ENCODE data around the gene SLC6A12. TPM values are rescaled to one million over a fixed set of nuclear protein-coding genes. Genes with fewer than 3 reads are reported as not detected.
"Not testable (repeated sequence)": the region's sequence is repeated elsewhere in the genome, so short reads cannot be mapped to it uniquely, and the experiment has no call there.

Gene SLC6A12
- total RNA-seq, 2 donors from 2014 or later = not detected

- H3K27ac Mint-ChIP-seq = no peak overlapping the region
- no peaks in the 10 kb centered on the region for H3K36me3 Mint-ChIP-seq (ENCODE audit: low read depth)
- peaks cover 4% of the 10 kb centered on the region for H3K9me3 Mint-ChIP-seq
- H3K4me3 Mint-ChIP-seq = no peak overlapping the region
- no peak for ATAC-seq (replicated peaks)
- H3K27me3 Mint-ChIP-seq = peaks cover 32% of the 10 kb centered on the region
- no peaks in the 10 kb centered on the region for H3K4me1 Mint-ChIP-seq
These were observed 27.3 kb upstream of the SLC6A12 start for GRCh38 chr12:241266-241665.

GRCh38 chr12:240566-240965, 26.6 kb upstream of the SLC6A12 start:
- H3K36me3 Mint-ChIP-seq (ENCODE audit: low read depth) = no peaks in the 10 kb centered on the region
- H3K27me3 Mint-ChIP-seq = peaks cover 32% of the 10 kb centered on the region
- no peak overlapping the region for H3K27ac Mint-ChIP-seq
- H3K4me1 Mint-ChIP-seq = no peaks in the 10 kb centered on the region
- peaks cover 9% of the 10 kb centered on the region for H3K9me3 Mint-ChIP-seq
- no peak overlapping the region for H3K4me3 Mint-ChIP-seq
- ATAC-seq (replicated peaks) = no peak

GRCh38 chr12:238736-239398, 24.9 kb upstream of the SLC6A12 start:
- H3K9me3 Mint-ChIP-seq = peaks cover 13% of the 10 kb centered on the region

GRCh38 chr12:238116-238515, 24.2 kb upstream of the SLC6A12 start:
- H3K27me3 Mint-ChIP-seq = peaks cover 20% of the 10 kb centered on the region
- H3K4me3 Mint-ChIP-seq = no peak overlapping the region
- ATAC-seq (replicated peaks) = no peak
- H3K27ac Mint-ChIP-seq = no peak overlapping the region
- peaks cover 13% of the 10 kb centered on the region for H3K9me3 Mint-ChIP-seq
- H3K4me1 Mint-ChIP-seq = no peaks in the 10 kb centered on the region
- H3K36me3 Mint-ChIP-seq (ENCODE audit: low read depth) = no peaks in the 10 kb centered on the region

More at GRCh38 chr12:238736-239398, 24.9 kb upstream of the SLC6A12 start:
- Mint-ChIP-seq H3K27ac (no peak overlapping the region), H3K4me1 (no peaks in the 10 kb centered on the region), H3K4me3 (no peak overlapping the region), H3K27me3 (peaks cover 26% of the 10 kb centered on the region), H3K36me3 (ENCODE audit: low read depth) (no peaks in the 10 kb centered on the region)
- ATAC-seq (replicated peaks) = no peak

GRCh38 chr12:237026-237815, 23.3 kb upstream of the SLC6A12 start:
- H3K4me1 Mint-ChIP-seq = no peaks in the 10 kb centered on the region
- H3K9me3 Mint-ChIP-seq = peaks cover 13% of the 10 kb centered on the region
- no peak overlapping the region for H3K27ac Mint-ChIP-seq
- no peaks in the 10 kb centered on the region for H3K36me3 Mint-ChIP-seq (ENCODE audit: low read depth)
- peaks cover 18% of the 10 kb centered on the region for H3K27me3 Mint-ChIP-seq
- ATAC-seq (replicated peaks) = no peak
- H3K4me3 Mint-ChIP-seq = no peak overlapping the region

- no peaks in the 10 kb centered on the region for H3K36me3 Mint-ChIP-seq (ENCODE audit: low read depth)
- no peak overlapping the region for H3K27ac Mint-ChIP-seq
- H3K27me3 Mint-ChIP-seq = peaks cover 16% of the 10 kb centered on the region
These were observed 22.5 kb upstream of the SLC6A12 start for GRCh38 chr12:236445-236844.

GRCh38 chr12:235967-236366, 22.0 kb upstream of the SLC6A12 start:
- not testable (repeated sequence) for H3K4me3 Mint-ChIP-seq; H3K27ac Mint-ChIP-seq; ATAC-seq (replicated peaks); H3K36me3 Mint-ChIP-seq (ENCODE audit: low read depth); H3K4me1 Mint-ChIP-seq
- Mint-ChIP-seq H3K9me3 (peaks cover 13% of the 10 kb centered on the region), H3K27me3 (peaks cover 16% of the 10 kb centered on the region)

More at GRCh38 chr12:236445-236844, 22.5 kb upstream of the SLC6A12 start:
- peaks cover 13% of the 10 kb centered on the region for H3K9me3 Mint-ChIP-seq
- ATAC-seq (replicated peaks) = no peak
- H3K4me1 Mint-ChIP-seq = no peaks in the 10 kb centered on the region
- H3K4me3 Mint-ChIP-seq = no peak overlapping the region

- Mint-ChIP-seq H3K36me3 (ENCODE audit: low read depth) (no peaks in the 10 kb centered on the region), H3K4me1 (no peaks in the 10 kb centered on the region), H3K27ac (no peak overlapping the region), H3K9me3 (peaks cover 13% of the 10 kb centered on the region), H3K4me3 (no peak overlapping the region), H3K27me3 (peaks cover 12% of the 10 kb centered on the region)
- ATAC-seq (replicated peaks) = no peak
These were observed 21.0 kb upstream of the SLC6A12 start for GRCh38 chr12:234891-235415.

GRCh38 chr12:234019-234418, 20.1 kb upstream of the SLC6A12 start:
- Mint-ChIP-seq H3K36me3 (ENCODE audit: low read depth) (no peaks in the 10 kb centered on the region), H3K27ac (no peak overlapping the region), H3K27me3 (peaks cover 7% of the 10 kb centered on the region), H3K4me1 (no peaks in the 10 kb centered on the region), H3K9me3 (peaks cover 13% of the 10 kb centered on the region), H3K4me3 (no peak overlapping the region)
- ATAC-seq (replicated peaks) = no peak

- no peaks in the 10 kb centered on the region for H3K36me3 Mint-ChIP-seq (ENCODE audit: low read depth)
- peaks cover 13% of the 10 kb centered on the region for H3K9me3 Mint-ChIP-seq
- H3K4me3 Mint-ChIP-seq = no peak overlapping the region
- no peak overlapping the region for H3K27ac Mint-ChIP-seq
- no peak for ATAC-seq (replicated peaks)
- H3K27me3 Mint-ChIP-seq = peaks cover 8% of the 10 kb centered on the region
- no peaks in the 10 kb centered on the region for H3K4me1 Mint-ChIP-seq
These were observed 19.6 kb upstream of the SLC6A12 start for GRCh38 chr12:233615-233968.

GRCh38 chr12:232731-233614, 19.0 kb upstream of the SLC6A12 start:
- no peak overlapping the region for H3K4me3 Mint-ChIP-seq
- peaks cover 11% of the 10 kb centered on the region for H3K27me3 Mint-ChIP-seq
- H3K27ac Mint-ChIP-seq = no peak overlapping the region
- no peaks in the 10 kb centered on the region for H3K4me1 Mint-ChIP-seq
- no peak for ATAC-seq (replicated peaks)
- H3K36me3 Mint-ChIP-seq (ENCODE audit: low read depth) = no peaks in the 10 kb centered on the region
- peaks cover 13% of the 10 kb centered on the region for H3K9me3 Mint-ChIP-seq

- Mint-ChIP-seq H3K9me3 (peaks cover 8% of the 10 kb centered on the region), H3K27me3 (peaks cover 15% of the 10 kb centered on the region), H3K27ac (no peak overlapping the region), H3K36me3 (ENCODE audit: low read depth) (no peaks in the 10 kb centered on the region), H3K4me1 (no peaks in the 10 kb centered on the region), H3K4me3 (no peak overlapping the region)
- no peak for ATAC-seq (replicated peaks)
These were observed 17.1 kb upstream of the SLC6A12 start for GRCh38 chr12:230925-231671.

GRCh38 chr12:229441-230191, 15.7 kb upstream of the SLC6A12 start:
- H3K36me3 Mint-ChIP-seq (ENCODE audit: low read depth) = no peaks in the 10 kb centered on the region
- no peak overlapping the region for H3K4me3 Mint-ChIP-seq
- no peak for ATAC-seq (replicated peaks)

More at GRCh38 chr12:229441-230191, 15.7 kb upstream of the SLC6A12 start:
- no peaks in the 10 kb centered on the region for H3K9me3 Mint-ChIP-seq
- no peaks in the 10 kb centered on the region for H3K4me1 Mint-ChIP-seq
- peaks cover 15% of the 10 kb centered on the region for H3K27me3 Mint-ChIP-seq
- no peak overlapping the region for H3K27ac Mint-ChIP-seq
